Kidney epithelial cell (primary cell): ENCODE measurements around the gene FRMPD1. TPM values are rescaled to one million over a fixed set of nuclear protein-coding genes. Genes with fewer than 3 reads are reported as not detected.

Experiments
- DNase-seq: peaks from one replicate; pipeline ENCODE4 v3.0.0-alpha.2; 2010; ENCODE audit warnings: low read depth
- H3K27me3 ChIP-seq: 2 replicates; pipeline ENCODE4 v1.6.0; 2011; ENCODE audit warnings: low read length; ENCODE audit not compliant: control insufficient read depth, insufficient read depth
- H3K36me3 ChIP-seq: 2 replicates; pipeline ENCODE4 v1.5.1; 2011; ENCODE audit warnings: low read length; ENCODE audit not compliant: control insufficient read depth, insufficient read depth
- H3K4me3 ChIP-seq: 2 replicates; pipeline ENCODE4 v1.5.1; 2011; ENCODE audit warnings: low read depth, mild to moderate bottlenecking, control low read depth, low read length
- CTCF ChIP-seq: IDR thresholded peaks from 2 replicates; pipeline ENCODE4 v1.5.1; 2011; ENCODE audit warnings: mild to moderate bottlenecking, moderate library complexity, low read length, control low read depth, inconsistent platforms; ENCODE audit not compliant: insufficient read depth, poor library complexity, severe bottlenecking
- total RNA-seq: library from RNA; depleted of rRNA; stranded (reverse); fragments of >200 nt; gene quantifications from 2 replicates; pipeline ENCODE4 v1.2.3, GENCODE V29; 2015

The FRMPD1 gene
- total RNA-seq, 1 donor from 2014 or later = 0.04 TPM

GRCh38 chr9:37636511-37637448, 14.0 kb upstream of the FRMPD1 start:
- TF ChIP-seq CTCF = no peak
- no peak for DNase-seq
- H3K36me3 ChIP-seq = no peaks in the 10 kb centered on the region
- H3K27me3 ChIP-seq = peaks cover 4% of the 10 kb centered on the region
- H3K4me3 ChIP-seq = no peak overlapping the region

- H3K36me3 ChIP-seq = no peaks in the 10 kb centered on the region
These were observed 11.5 kb upstream of the FRMPD1 start for GRCh38 chr9:37639109-37639762.

GRCh38 chr9:37639841-37640240, 10.9 kb upstream of the FRMPD1 start:
- TF ChIP-seq CTCF = no peak
- peaks cover 10% of the 10 kb centered on the region for H3K27me3 ChIP-seq
- H3K36me3 ChIP-seq = no peaks in the 10 kb centered on the region
- no peak for DNase-seq
- no peak overlapping the region for H3K4me3 ChIP-seq

More at GRCh38 chr9:37639109-37639762, 11.5 kb upstream of the FRMPD1 start:
- no peak for TF ChIP-seq CTCF
- Histone ChIP-seq H3K27me3 (peaks cover 6% of the 10 kb centered on the region), H3K4me3 (no peak overlapping the region)
- DNase-seq = no peak

- DNase-seq = no peak
- no peak overlapping the region for H3K4me3 ChIP-seq
- TF ChIP-seq CTCF = no peak
These were observed 10.5 kb upstream of the FRMPD1 start for GRCh38 chr9:37640246-37640645.

GRCh38 chr9:37641331-37641730, 9.4 kb upstream of the FRMPD1 start:
- no peak overlapping the region for H3K4me3 ChIP-seq
- DNase-seq = no peak
- peaks cover 11% of the 10 kb centered on the region for H3K27me3 ChIP-seq
- H3K36me3 ChIP-seq = no peaks in the 10 kb centered on the region
- TF ChIP-seq CTCF = no peak

More at GRCh38 chr9:37640246-37640645, 10.5 kb upstream of the FRMPD1 start:
- Histone ChIP-seq H3K36me3 (no peaks in the 10 kb centered on the region), H3K27me3 (peaks cover 11% of the 10 kb centered on the region)
